Heart left ventricle (tissue), 16 donors: ENCODE measurements around the gene GNPAT. TPM values are rescaled to one million over a fixed set of nuclear protein-coding genes. Genes with fewer than 3 reads are reported as not detected.

ENCODE experiments used
- ATAC-seq, 4 donors: fragments of 200-7000 bp; cut with Tn5 transposase; one replicate each; pipeline ENCODE4 v1.9.1; 2020 to 2022; ENCODE audit warnings: moderate library complexity in 4 of 4, mild to moderate bottlenecking in 3 of 4, moderate number of reproducible peaks in 1 of 4
- DNase-seq, 5 donors: peaks; one replicate each; pipeline ENCODE4 v3.0.0-alpha.2; 2020
- H3K27ac ChIP-seq, 12 donors: fragments of 200-600 bp; sonication (generic) in 4 of 12; one replicate each; pipeline versions ENCODE4 v1.5.0 to v1.8.0; 2016 to 2022; ENCODE audit warnings: mild to moderate bottlenecking in 2 of 12
- H3K27me3 ChIP-seq, 9 donors: fragments of 200-600 bp; sonication (generic) in 2 of 9; one replicate each; pipeline versions ENCODE4 v1.5.1 to v1.8.0; 2016 to 2022; ENCODE audit warnings: mild to moderate bottlenecking in 3 of 9
- H3K36me3 ChIP-seq, 9 donors: fragments of 200-600 bp; sonication (generic) in 2 of 9; one replicate each; pipeline versions ENCODE4 v1.5.0 to v1.8.0; 2018 to 2022; ENCODE audit warnings: mild to moderate bottlenecking in 2 of 9
- H3K4me1 ChIP-seq, 12 donors: fragments of 200-600 bp; sonication (generic) in 4 of 12; one replicate each; pipeline versions ENCODE4 v1.5.0 to v1.8.0; 2016 to 2022; ENCODE audit warnings: mild to moderate bottlenecking in 3 of 12
- H3K4me3 ChIP-seq, 12 donors: fragments of 200-600 bp; sonication (generic) in 4 of 12; one replicate each; pipeline versions ENCODE4 v1.5.0 to v1.8.0; 2017 to 2022; ENCODE audit warnings: mild to moderate bottlenecking in 9 of 12, moderate library complexity in 4 of 12
- H3K9me3 ChIP-seq, 12 donors: fragments of 200-600 bp; sonication (generic) in 4 of 12; one replicate each; pipeline versions ENCODE4 v1.5.0 to v1.8.0; 2016 to 2022; ENCODE audit warnings: mild to moderate bottlenecking in 1 of 12
- POLR2A ChIP-seq, 2 donors: fragments of 450-650 bp; IDR thresholded peaks; one replicate each; pipeline ENCODE4 v1.6.1; 2017; ENCODE audit warnings: antibody characterized with exemption in 2 of 2, mild to moderate bottlenecking in 2 of 2, moderate library complexity in 2 of 2
- WGBS, 4 donors: extraction: QIAGEN DNeasy Blood & Tissue Kit in 2 of 4; methylation state at CpG; one replicate each; pipeline versions ENCODE4 v1.1.5 to v1.1.7; 2013 to 2018; 5-methylcytosine and 5-hydroxymethylcytosine counted together
- intact Hi-C, 10 donors: fragments of 100-400 bp; cut with DNase I; formaldehyde crosslinking; loops; one replicate each; pipeline versions ENCODE4 v1.11.1 to v1.14.2; 2022
- polyA plus RNA-seq, 2 donors: library from polyadenylated mRNA; stranded (reverse); fragments of 200-250 nt; gene quantifications; one replicate each; pipeline ENCODE4 v1.2.3, GENCODE V29; 2013
- total RNA-seq, 9 donors: library from RNA; depleted of rRNA in 2 of 9; stranded (reverse); fragments of >200 nt in 2 of 9; fragmentation: NEBNext Ultra II Directional in 3 of 9; extraction: Animal tissue kit (Norgen Biotek cat#: 25700) in 3 of 9; gene quantifications; one replicate each; pipeline versions ENCODE4 v1.1.0 to v1.2.4, GENCODE V29; 2016 to 2023
- TF ChIP-seq, protein P1 (sequence below), 12 donors: fragments of 200-600 bp; sonication (generic) in 4 of 12; IDR thresholded peaks; one replicate each; pipeline versions ENCODE4 v1.5.0 to v1.8.0; 2018 to 2022; ENCODE audit warnings: antibody characterized with exemption in 12 of 12, mild to moderate bottlenecking in 5 of 12
- donor health status: ischemic (EF 13 %, LVEDD 7.1; RV severe dilation, severe dysfunction).
- donor health status: healthy with polysubstance abuse.
- donor health status: DM: no; HTN: yes; CAD: no.
- donor health status: DM: no; HTN: no; CAD: no.
- donor health status: ischemic (EF 25% LVEDD 6.9; RV normal size, moderate dysfunction).
- donor health status: ischemic (EF 25% LVEDD 5.7; RV mildly dilated, moderate dysfunction).
- donor health status: healthy.
- donor health status: DM: yes; HTN: yes; CAD: no.
- donor health status: ischemic (EF 35%, LVEDD 5.7; RV mildly dilated, moderate dysfunction).
- donor health status: nonischemic (EF 11% LVEDD 7.7; RV severe dilation, severe dysfunction).
- donor health status: DM: yes; HTN: yes; CAD: no.
- donor health status: PGD.
- donor health status: ischemic (EF 29% LVEDD 5.4; RV normal size, mild dysfunction).
- donor health status: nonischemic (EF 23%, LVEDD 6.1; RV moderate dilation, normal function).

Gene GNPAT
- total and polyA plus RNA-seq, 11 donors = 43.3 to 62.6 (median 52.8) TPM

DNA sequence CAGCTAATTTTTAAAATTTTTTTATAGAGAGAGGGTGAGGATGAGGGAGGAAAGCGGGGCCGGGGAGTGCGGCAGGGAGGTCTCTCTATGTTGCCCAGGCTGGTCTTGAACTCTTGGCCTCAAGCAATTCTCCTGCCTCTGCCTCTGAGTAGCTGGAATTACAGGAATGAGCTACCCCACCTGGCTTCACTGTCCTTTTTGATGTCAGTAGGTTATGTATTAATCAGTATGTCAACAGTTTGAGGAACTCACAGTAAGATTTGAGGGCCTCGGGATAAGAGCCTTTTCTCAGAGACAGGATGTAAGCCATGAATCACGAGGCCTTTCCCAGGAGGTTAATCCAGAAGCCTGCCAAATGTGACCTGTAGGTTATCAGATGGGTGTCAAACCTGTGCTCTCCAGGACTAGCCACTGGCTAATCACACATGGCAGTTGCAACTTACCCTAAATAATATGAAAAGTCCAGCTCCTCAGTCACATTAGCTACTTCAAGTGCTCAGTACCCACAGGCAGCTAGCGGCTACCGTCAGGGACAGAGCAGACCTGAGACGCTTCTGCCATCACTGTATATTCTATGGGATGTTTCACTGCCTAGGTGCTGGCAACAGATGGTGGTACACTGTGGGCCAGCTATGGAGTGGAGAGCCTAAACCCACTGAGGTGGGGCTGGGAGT, 46.0 kb upstream of the GNPAT start:
- Histone ChIP-seq H3K36me3 (no peaks in the 10 kb centered on the region), H3K4me1 (peaks cover 0 to 13% (median 7%) of the 10 kb centered on the region in 12 donors), H3K27ac (no peak overlapping the region), H3K4me3 (no peak overlapping the region), H3K27me3 (peaks cover 0 to 4% (median 0%) of the 10 kb centered on the region in 9 donors), H3K9me3 (no peaks in the 10 kb centered on the region)
- DNase-seq = no peak
- TF ChIP-seq, protein P1, sequence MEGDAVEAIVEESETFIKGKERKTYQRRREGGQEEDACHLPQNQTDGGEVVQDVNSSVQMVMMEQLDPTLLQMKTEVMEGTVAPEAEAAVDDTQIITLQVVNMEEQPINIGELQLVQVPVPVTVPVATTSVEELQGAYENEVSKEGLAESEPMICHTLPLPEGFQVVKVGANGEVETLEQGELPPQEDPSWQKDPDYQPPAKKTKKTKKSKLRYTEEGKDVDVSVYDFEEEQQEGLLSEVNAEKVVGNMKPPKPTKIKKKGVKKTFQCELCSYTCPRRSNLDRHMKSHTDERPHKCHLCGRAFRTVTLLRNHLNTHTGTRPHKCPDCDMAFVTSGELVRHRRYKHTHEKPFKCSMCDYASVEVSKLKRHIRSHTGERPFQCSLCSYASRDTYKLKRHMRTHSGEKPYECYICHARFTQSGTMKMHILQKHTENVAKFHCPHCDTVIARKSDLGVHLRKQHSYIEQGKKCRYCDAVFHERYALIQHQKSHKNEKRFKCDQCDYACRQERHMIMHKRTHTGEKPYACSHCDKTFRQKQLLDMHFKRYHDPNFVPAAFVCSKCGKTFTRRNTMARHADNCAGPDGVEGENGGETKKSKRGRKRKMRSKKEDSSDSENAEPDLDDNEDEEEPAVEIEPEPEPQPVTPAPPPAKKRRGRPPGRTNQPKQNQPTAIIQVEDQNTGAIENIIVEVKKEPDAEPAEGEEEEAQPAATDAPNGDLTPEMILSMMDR (IDR thresholded peaks at IDR 0.05) = no peak
- TF ChIP-seq POLR2A (IDR thresholded peaks at IDR 0.05) = no peak
- intact Hi-C loops = no loop called here
- ATAC-seq = no peak
- 71 to 77% (median 77%) methylated on average over 8 of the region's 8 CpGs for WGBS, 4 donors

- WGBS, 4 donors = 87 to 94% (median 90%) methylated on average over 3 of the region's 3 CpGs
- Histone ChIP-seq H3K27ac (no peak overlapping the region), H3K4me1 (peaks cover 0 to 13% (median 7%) of the 10 kb centered on the region in 12 donors), H3K36me3 (no peaks in the 10 kb centered on the region), H3K9me3 (no peaks in the 10 kb centered on the region), H3K4me3 (no peak overlapping the region), H3K27me3 (peaks cover 0 to 4% (median 0%) of the 10 kb centered on the region in 9 donors)
- DNase-seq (no peak), ATAC-seq (no peak)
- no peak for TF ChIP-seq POLR2A (IDR thresholded peaks at IDR 0.05)
- TF ChIP-seq, protein P1 (IDR thresholded peaks at IDR 0.05) = no peak
- intact Hi-C loops = no loop called here
Measured at GRCh38 chr1:231196307-231196706, 44.7 kb upstream of the GNPAT start.

GRCh38 chr1:231196728-231197127, 44.3 kb upstream of the GNPAT start:
- Histone ChIP-seq H3K9me3 (no peaks in the 10 kb centered on the region), H3K27ac (no peak overlapping the region), H3K27me3 (peaks cover 0 to 4% (median 0%) of the 10 kb centered on the region in 9 donors), H3K4me3 (no peak overlapping the region), H3K4me1 (peaks cover 0 to 13% (median 7%) of the 10 kb centered on the region in 12 donors), H3K36me3 (no peaks in the 10 kb centered on the region)
- TF ChIP-seq POLR2A (IDR thresholded peaks at IDR 0.05) = no peak
- TF ChIP-seq, protein P1 (IDR thresholded peaks at IDR 0.05) = no peak
- 76 to 89% (median 88%) methylated on average over 2 of the region's 2 CpGs for WGBS, 4 donors
- DNase-seq (no peak), ATAC-seq (no peak)
- intact Hi-C loops = no loop called here

DNA sequence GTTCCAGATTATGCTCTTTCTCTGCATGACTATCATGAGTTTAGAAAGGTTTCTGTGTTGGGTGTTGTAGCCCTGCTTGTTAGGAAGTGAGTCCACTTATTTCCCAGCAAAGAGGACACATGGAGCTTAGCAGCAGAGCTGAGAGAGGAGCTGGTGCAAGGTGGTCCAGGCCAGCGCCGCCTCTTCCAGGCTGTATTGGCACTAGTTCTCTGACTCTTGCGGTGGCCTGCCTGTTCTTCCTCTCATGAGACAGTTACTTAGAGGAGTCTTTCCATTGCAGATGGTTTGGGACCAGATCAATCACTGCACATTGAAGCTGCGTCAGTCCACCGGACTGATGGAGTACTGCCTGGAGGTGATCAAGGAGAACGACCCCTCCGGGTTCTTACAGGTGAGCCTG, 41.1 kb upstream of the GNPAT start:
- Histone ChIP-seq H3K4me3 (no peak overlapping the region), H3K27ac (no peak overlapping the region), H3K27me3 (peaks cover 0 to 7% (median 0%) of the 10 kb centered on the region in 9 donors), H3K36me3 (no peaks in the 10 kb centered on the region), H3K4me1 (no peaks in the 10 kb centered on the region), H3K9me3 (no peaks in the 10 kb centered on the region)
- 95 to 99% (median 97%) methylated on average over 7 of the region's 7 CpGs for WGBS, 4 donors
- DNase-seq = no peak
- TF ChIP-seq, protein P1 (IDR thresholded peaks at IDR 0.05) = no peak
- no peak for TF ChIP-seq POLR2A (IDR thresholded peaks at IDR 0.05)
- intact Hi-C loops = loop anchor here in 2 of 10 donors (10.0 kb wide), 2 partner anchors 105 to 205 kb away; no protein-coding TSS in a partner anchor
- no peak for ATAC-seq
